H9 (cell line): Measurements from ENCODE around the gene TMCO4. TPM values are rescaled to one million over a fixed set of nuclear protein-coding genes. Genes with fewer than 3 reads are reported as not detected.

Experiments
- DNase-seq: peaks from one replicate; pipeline ENCODE4 v3.0.0-alpha.2; 2017
- H2AFZ ChIP-seq: one replicate; pipeline ENCODE4 v1.6.1; 2013; ENCODE audit warnings: mild to moderate bottlenecking, low read length, control low read depth, moderate library complexity
- H2AK5ac ChIP-seq: 2 replicates; pipeline ENCODE4 v1.6.1; 2013; ENCODE audit warnings: low read length, control low read depth, mixed read lengths; ENCODE audit not compliant: insufficient read length
- H2BK120ac ChIP-seq: one replicate; pipeline ENCODE4 v1.6.1; 2013; ENCODE audit warnings: low read depth, mild to moderate bottlenecking, low read length, control low read depth, inconsistent platforms; ENCODE audit not compliant: poor library complexity, severe bottlenecking
- H2BK12ac ChIP-seq: 2 replicates; pipeline ENCODE4 v1.6.1; 2013; ENCODE audit warnings: low read length, control low read depth, mixed read lengths, low read depth; ENCODE audit not compliant: insufficient read length
- H2BK15ac ChIP-seq: 2 replicates; pipeline ENCODE4 v1.6.1; 2013; ENCODE audit warnings: low read depth, low read length, control low read depth
- H2BK20ac ChIP-seq: one replicate; pipeline ENCODE4 v1.6.1; 2013; ENCODE audit warnings: low read depth, mild to moderate bottlenecking, low read length, control low read depth, inconsistent platforms; ENCODE audit not compliant: poor library complexity, severe bottlenecking
- H2BK5ac ChIP-seq: 2 replicates; pipeline ENCODE4 v1.6.1; 2013; ENCODE audit warnings: low read length, control low read depth, mixed read lengths; ENCODE audit not compliant: insufficient read length
- H3K14ac ChIP-seq: 2 replicates; pipeline ENCODE4 v1.6.1; 2013; ENCODE audit warnings: low read length, control low read depth; ENCODE audit not compliant: insufficient read depth
- H3K18ac ChIP-seq: 2 replicates; pipeline ENCODE4 v1.6.1; 2013; ENCODE audit warnings: low read depth, mild to moderate bottlenecking, mixed read lengths, low read length, control low read depth; ENCODE audit not compliant: insufficient read length
- H3K23ac ChIP-seq: 2 replicates; pipeline ENCODE4 v1.6.1; 2013; ENCODE audit warnings: low read length, control low read depth, mixed read lengths, low read depth; ENCODE audit not compliant: insufficient read length
- H3K23me2 ChIP-seq: 2 replicates; pipeline ENCODE4 v1.6.1; 2013; ENCODE audit warnings: low read depth, mild to moderate bottlenecking, mixed read lengths, low read length, control low read depth; ENCODE audit not compliant: insufficient read length, poor library complexity, severe bottlenecking
- H3K27ac ChIP-seq: 2 replicates; pipeline ENCODE4 v1.5.1; 2013; ENCODE audit warnings: low read length, control low read depth, mixed read lengths, low read depth; ENCODE audit not compliant: insufficient read length
- H3K27me3 ChIP-seq: 2 replicates; pipeline ENCODE4 v1.6.1; 2013; ENCODE audit warnings: low read length, control low read depth, inconsistent platforms; ENCODE audit not compliant: insufficient read depth
- H3K4ac ChIP-seq: 2 replicates; pipeline ENCODE4 v1.6.1; 2013; ENCODE audit warnings: low read depth, mild to moderate bottlenecking, control low read depth, inconsistent platforms, low read length, moderate library complexity
- H3K4me1 ChIP-seq: 2 replicates; pipeline ENCODE4 v1.6.1; 2013; ENCODE audit warnings: low read length, control low read depth, inconsistent platforms; ENCODE audit not compliant: insufficient read depth
- H3K4me2 ChIP-seq: 2 replicates; pipeline ENCODE4 v1.6.1; 2013; ENCODE audit warnings: low read length, control low read depth, mixed read lengths; ENCODE audit not compliant: insufficient read length, insufficient read depth
- H3K56ac ChIP-seq: 2 replicates; pipeline ENCODE4 v1.6.1; 2013; ENCODE audit warnings: low read depth, mild to moderate bottlenecking, mixed read lengths, low read length, control low read depth; ENCODE audit not compliant: insufficient read length
- H3K79me1 ChIP-seq: 2 replicates; pipeline ENCODE4 v1.6.1; 2013; ENCODE audit warnings: low read depth, mild to moderate bottlenecking, moderate library complexity, low read length, control low read depth, inconsistent platforms; ENCODE audit not compliant: insufficient read depth, poor library complexity, severe bottlenecking
- H3K79me2 ChIP-seq: 2 replicates; pipeline ENCODE4 v1.6.1; 2013; ENCODE audit warnings: low read length, control low read depth, inconsistent platforms; ENCODE audit not compliant: insufficient read depth
- H3K9ac ChIP-seq: 2 replicates; pipeline ENCODE4 v1.6.1; 2013; ENCODE audit warnings: low read length, control low read depth, mixed read lengths; ENCODE audit not compliant: insufficient read length; ENCODE audit errors: extremely low read depth
- H3K9me3 ChIP-seq: one replicate; pipeline ENCODE4 v1.6.1; 2013; ENCODE audit warnings: low read depth, low read length, inconsistent platforms; ENCODE audit not compliant: control insufficient read depth
- H3T11ph ChIP-seq: one replicate; pipeline ENCODE4 v1.6.1; 2013; ENCODE audit warnings: mild to moderate bottlenecking, low read length, control low read depth, inconsistent platforms
- H4K20me1 ChIP-seq: one replicate; pipeline ENCODE4 v1.6.1; 2013; ENCODE audit not compliant: control insufficient read depth, insufficient read length, insufficient read depth
- H4K5ac ChIP-seq: 2 replicates; pipeline ENCODE4 v1.6.1; 2013; ENCODE audit warnings: low read depth, mild to moderate bottlenecking, mixed read lengths, low read length, control low read depth; ENCODE audit not compliant: insufficient read length
- H4K8ac ChIP-seq: replicated peaks from 2 replicates; pipeline ENCODE4 v1.6.1; 2013; ENCODE audit warnings: low read length, control low read depth, mixed read lengths, low read depth; ENCODE audit not compliant: insufficient read length
- H4K91ac ChIP-seq: 2 replicates; pipeline ENCODE4 v1.6.1; 2013; ENCODE audit warnings: low read depth, mild to moderate bottlenecking, moderate library complexity, mixed read lengths, low read length, control low read depth; ENCODE audit not compliant: insufficient read length
- H3K27ac Mint-ChIP-seq, 3 experiments: 2 replicates in 2 of 3; 3 replicates in 1 of 3; pipeline ENCODE4 v1.8.0; 2020 to 2021; ENCODE audit warnings: mixed read lengths in 3 of 3, mild to moderate bottlenecking in 1 of 3, moderate library complexity in 1 of 3
- H3K27me3 Mint-ChIP-seq: 2 replicates; pipeline ENCODE4 v1.8.0; 2021; ENCODE audit warnings: low read depth, mild to moderate bottlenecking, moderate library complexity, mixed read lengths
- H3K36me3 Mint-ChIP-seq, 3 experiments: 2 replicates in 2 of 3; 3 replicates in 1 of 3; pipeline ENCODE4 v1.8.0; 2020 to 2021; ENCODE audit warnings: low read depth in 3 of 3, mixed read lengths in 3 of 3; ENCODE audit not compliant: insufficient read depth in 1 of 3
- H3K4me1 Mint-ChIP-seq, 2 experiments: 2 replicates each; pipeline ENCODE4 v1.8.0; 2020; ENCODE audit warnings: mixed read lengths in 2 of 2
- H3K4me3 Mint-ChIP-seq, 2 experiments: 2 replicates in 1 of 2; 3 replicates in 1 of 2; pipeline ENCODE4 v1.8.0; 2020 to 2021; ENCODE audit warnings: mild to moderate bottlenecking in 2 of 2, mixed read lengths in 2 of 2, moderate library complexity in 1 of 2
- H3K9me3 Mint-ChIP-seq, 2 experiments: 2 replicates in 1 of 2; 3 replicates in 1 of 2; pipeline ENCODE4 v1.8.0; 2020; ENCODE audit warnings: mild to moderate bottlenecking in 2 of 2, mixed read lengths in 2 of 2, moderate library complexity in 1 of 2
- WGBS: extraction: QIAGEN DNeasy Blood & Tissue Kit; methylation state at CpG from one replicate; pipeline ENCODE4 v1.1.7; 2013; ENCODE audit warnings: missing lambda C conversion rate, low lambda C conversion rate, mixed read lengths; ENCODE audit not compliant: insufficient read length; ENCODE audit errors: extremely low coverage; 5-methylcytosine and 5-hydroxymethylcytosine counted together
- total RNA-seq: library from RNA; stranded (reverse); gene quantifications from 2 replicates; pipeline ENCODE4 v1.2.1, GENCODE V29; 2021
- TF ChIP-seq, protein P1 (sequence below): fragments of 200-600 bp; sonication (generic); conservative IDR thresholded peaks from 3 replicates; pipeline ENCODE4 v1.8.0; 2021; ENCODE audit warnings: antibody characterized with exemption, mild to moderate bottlenecking

The TMCO4 gene
- total RNA-seq, 1 experiment from 2014 or later, result 4.0 TPM

DNA sequence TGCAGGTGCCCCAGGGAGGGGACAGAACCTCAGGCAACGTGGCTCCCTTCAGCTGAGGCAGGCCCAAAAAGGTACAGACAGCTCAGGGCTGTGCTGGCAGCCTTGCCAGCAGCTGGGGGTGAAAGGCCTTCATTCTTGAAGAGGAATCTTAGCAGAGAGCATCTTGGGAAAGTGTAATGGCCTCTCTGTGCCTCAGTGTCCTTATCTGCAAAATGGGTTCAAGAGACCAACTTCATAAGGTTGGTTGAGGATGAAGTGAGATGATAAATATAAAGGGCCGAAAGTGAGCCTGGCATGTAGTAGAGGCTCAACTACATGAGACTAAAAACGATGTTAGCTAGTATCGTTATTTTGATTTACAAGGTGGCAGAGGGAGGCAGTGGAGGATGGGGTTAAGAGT is 26.2 kb downstream of the TMCO4 start:
- Histone ChIP-seq H3K4me2 (no peak overlapping the region), H3T11ph (no peak overlapping the region), H4K8ac (no peak overlapping the region), H3K23ac (no peak overlapping the region), H4K91ac (no peak overlapping the region), H3K4ac (no peak overlapping the region), H3K14ac (no peak overlapping the region), H4K20me1 (no peaks in the 10 kb centered on the region), H3K27ac (no peak overlapping the region), H3K9ac (no peak overlapping the region), H3K56ac (no peak overlapping the region), H2AK5ac (no peak overlapping the region), H2BK20ac (no peak overlapping the region), H3K4me1 (no peaks in the 10 kb centered on the region; the same call in 1 of the 2 replicates), H2BK5ac (no peak overlapping the region), H4K5ac (no peak overlapping the region), H3K18ac (no peak overlapping the region), H3K9me3 (no peaks in the 10 kb centered on the region), H3K79me2 (no peaks in the 10 kb centered on the region), H3K79me1 (no peaks in the 10 kb centered on the region), H3K27me3 (peaks cover 2% of the 10 kb centered on the region; the same call in 1 of the 2 replicates), H2BK120ac (no peak overlapping the region), H2BK12ac (no peak overlapping the region), H3K23me2 (no peaks in the 10 kb centered on the region), H2AFZ (no peak overlapping the region), H2BK15ac (no peak overlapping the region)
- Mint-ChIP-seq H3K27me3 (peaks cover 67% of the 10 kb centered on the region), H3K4me1 (peaks cover 13 to 22% of the 10 kb centered on the region in 2 experiments), H3K27ac (no peak overlapping the region), H3K4me3 (no peak overlapping the region), H3K9me3 (no peaks in the 10 kb centered on the region), H3K36me3 (0 out of 7 replicates have a peak, but pooled peaks cover 0 to 4% (median 0%) of the 10 kb centered on the region in 3 experiments)
- no CpG with 5 or more reads among the region's 4 CpGs for WGBS
- TF ChIP-seq, protein P1, sequence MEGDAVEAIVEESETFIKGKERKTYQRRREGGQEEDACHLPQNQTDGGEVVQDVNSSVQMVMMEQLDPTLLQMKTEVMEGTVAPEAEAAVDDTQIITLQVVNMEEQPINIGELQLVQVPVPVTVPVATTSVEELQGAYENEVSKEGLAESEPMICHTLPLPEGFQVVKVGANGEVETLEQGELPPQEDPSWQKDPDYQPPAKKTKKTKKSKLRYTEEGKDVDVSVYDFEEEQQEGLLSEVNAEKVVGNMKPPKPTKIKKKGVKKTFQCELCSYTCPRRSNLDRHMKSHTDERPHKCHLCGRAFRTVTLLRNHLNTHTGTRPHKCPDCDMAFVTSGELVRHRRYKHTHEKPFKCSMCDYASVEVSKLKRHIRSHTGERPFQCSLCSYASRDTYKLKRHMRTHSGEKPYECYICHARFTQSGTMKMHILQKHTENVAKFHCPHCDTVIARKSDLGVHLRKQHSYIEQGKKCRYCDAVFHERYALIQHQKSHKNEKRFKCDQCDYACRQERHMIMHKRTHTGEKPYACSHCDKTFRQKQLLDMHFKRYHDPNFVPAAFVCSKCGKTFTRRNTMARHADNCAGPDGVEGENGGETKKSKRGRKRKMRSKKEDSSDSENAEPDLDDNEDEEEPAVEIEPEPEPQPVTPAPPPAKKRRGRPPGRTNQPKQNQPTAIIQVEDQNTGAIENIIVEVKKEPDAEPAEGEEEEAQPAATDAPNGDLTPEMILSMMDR, result no peak
- no peak for DNase-seq
